Coronary artery (tissue), 2 donors: Measurements from ENCODE around the gene GNPDA1.

Experiments
- DNase-seq: peaks from one replicate; pipeline ENCODE4 v3.0.0-alpha.2; 2017; ENCODE audit warnings: low spot score
- H3K27ac ChIP-seq, 2 donors: fragments of 200-600 bp; sonication (generic); one replicate each; pipeline ENCODE4 v1.5.1; 2016 to 2019
- H3K4me3 ChIP-seq: fragments of 200-600 bp; sonication (generic); 2 replicates; pipeline ENCODE4 v1.5.1; 2016; ENCODE audit warnings: mild to moderate bottlenecking, moderate library complexity
- TF ChIP-seq, protein P1 (sequence below): fragments of 200-600 bp; sonication (generic); IDR thresholded peaks from one replicate; pipeline ENCODE4 v1.5.1; 2019; ENCODE audit warnings: antibody characterized with exemption

The GNPDA1 gene

DNA sequence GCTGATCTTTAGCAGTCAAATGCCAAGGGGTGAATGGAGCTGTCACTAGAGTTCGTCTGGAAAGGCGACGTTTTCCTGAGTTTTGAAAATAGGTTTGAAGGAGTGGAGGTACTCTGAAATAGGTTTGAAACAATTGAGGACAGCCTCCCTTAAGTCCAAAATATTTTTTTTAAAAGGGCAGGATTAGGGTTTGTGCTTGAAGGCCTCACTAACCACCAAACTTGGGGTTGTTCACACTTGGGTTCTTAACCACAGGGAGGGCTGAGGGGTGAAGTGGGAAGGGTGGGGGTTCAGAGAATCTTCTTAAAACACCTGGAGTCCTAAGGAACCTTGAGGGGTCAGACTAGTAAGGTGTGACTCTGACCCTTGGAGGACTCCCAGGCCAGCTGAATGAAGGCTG is 51.4 kb downstream of the GNPDA1 start:
- no peak overlapping the region for H3K4me3 ChIP-seq
- no peak for DNase-seq
- no peak overlapping the region for H3K27ac ChIP-seq
- TF ChIP-seq, protein P1, sequence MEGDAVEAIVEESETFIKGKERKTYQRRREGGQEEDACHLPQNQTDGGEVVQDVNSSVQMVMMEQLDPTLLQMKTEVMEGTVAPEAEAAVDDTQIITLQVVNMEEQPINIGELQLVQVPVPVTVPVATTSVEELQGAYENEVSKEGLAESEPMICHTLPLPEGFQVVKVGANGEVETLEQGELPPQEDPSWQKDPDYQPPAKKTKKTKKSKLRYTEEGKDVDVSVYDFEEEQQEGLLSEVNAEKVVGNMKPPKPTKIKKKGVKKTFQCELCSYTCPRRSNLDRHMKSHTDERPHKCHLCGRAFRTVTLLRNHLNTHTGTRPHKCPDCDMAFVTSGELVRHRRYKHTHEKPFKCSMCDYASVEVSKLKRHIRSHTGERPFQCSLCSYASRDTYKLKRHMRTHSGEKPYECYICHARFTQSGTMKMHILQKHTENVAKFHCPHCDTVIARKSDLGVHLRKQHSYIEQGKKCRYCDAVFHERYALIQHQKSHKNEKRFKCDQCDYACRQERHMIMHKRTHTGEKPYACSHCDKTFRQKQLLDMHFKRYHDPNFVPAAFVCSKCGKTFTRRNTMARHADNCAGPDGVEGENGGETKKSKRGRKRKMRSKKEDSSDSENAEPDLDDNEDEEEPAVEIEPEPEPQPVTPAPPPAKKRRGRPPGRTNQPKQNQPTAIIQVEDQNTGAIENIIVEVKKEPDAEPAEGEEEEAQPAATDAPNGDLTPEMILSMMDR = no peak

DNA sequence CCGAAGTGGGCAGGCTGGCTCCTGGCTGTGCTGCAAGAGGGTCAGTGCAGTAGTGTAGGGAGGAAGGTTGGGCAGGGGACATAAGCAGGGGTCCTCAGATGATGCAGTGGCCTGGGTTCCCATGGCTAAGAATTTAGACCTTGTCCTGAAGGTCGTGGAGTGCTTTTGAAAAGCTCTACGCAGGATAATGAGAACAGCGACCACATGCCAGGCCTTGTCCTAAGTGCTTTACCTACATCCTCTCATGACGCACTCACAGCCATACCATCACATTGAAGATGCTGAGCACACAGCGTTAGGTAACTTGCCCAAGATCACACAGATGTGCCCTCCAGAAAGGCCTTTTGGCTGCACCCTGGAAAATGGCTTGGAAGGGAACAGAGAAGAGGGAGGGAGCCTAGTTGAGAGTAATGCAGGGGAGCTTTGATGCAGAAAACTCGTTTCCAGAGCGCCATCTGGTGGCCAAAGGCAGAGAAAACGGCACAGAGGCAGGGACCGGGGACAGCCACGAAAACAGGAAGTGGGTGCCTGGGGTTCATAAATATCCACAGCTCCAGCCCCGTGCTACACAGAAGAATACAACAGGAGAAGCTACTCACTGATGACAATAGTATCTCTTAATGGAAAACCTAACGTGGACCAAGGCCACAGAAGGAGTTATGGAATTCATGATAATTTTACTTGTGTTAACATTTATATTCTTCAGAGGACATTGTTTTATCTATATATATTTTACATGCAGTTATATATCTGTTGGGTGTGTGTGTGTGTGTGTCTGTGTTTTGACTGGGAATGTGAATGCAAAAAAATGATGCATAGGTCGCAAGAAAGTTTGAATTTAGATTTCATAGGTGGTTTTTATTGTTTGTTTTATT is 52.1 kb downstream of the GNPDA1 start:
- Histone ChIP-seq H3K4me3 (no peak overlapping the region), H3K27ac (peak overlapping the region in 1 of 2 donors; percentile 42)
- TF ChIP-seq, protein P1 = peak; percentile 55
- DNase-seq = peak; percentile 87

DNA sequence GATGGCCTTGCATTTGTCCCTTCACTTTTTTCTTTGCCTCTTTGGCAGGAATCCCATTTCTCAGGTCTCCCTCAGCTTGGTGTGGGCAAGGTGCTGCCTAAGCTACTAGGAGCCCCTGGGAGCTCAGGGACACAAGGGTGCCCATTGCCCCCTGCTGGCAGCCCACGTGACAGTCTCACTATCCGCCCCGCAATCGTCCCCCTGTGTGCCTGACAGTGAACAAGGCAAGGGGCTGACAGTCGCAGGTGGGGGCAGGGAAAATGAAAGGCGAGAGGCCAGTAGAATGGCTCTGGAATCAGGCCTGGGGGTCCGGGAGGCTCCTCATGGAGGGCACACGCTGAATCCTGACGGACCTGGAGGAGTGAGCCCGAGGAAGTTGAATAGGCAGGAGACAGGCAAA is 52.8 kb downstream of the GNPDA1 start:
- peak overlapping the region in 1 of 2 donors; percentile 10 for H3K27ac ChIP-seq
- DNase-seq = no peak

DNA sequence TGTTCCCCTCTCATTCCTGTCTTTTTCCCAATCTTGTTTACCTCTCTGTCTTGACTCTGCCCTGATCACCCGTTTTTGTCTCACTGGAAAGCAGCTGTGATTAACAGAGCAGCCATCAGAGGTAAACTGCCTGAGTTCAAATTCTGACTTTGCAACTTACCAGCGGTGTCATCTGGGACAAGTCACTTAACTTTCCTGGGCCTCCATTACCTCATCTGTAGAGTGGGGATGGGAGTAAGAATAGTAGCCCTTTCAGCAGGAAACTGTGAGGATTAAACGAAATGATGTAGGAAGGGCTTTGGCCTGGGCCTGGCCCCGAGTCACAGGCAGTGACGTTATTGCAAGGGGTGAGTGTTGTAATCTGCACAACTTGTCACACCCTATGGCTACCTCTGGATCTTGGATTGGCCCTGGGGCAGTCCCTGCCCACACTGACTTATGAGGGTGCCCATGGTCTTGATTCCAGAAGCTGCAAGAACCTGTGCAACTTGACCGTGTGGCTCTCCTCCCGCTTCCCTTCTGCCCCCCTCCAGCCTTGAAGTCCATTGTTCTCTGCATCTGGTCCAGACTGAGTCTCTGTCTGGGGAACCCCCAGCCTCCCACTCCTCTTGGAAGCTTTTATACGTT is 54.2 kb downstream of the GNPDA1 start:
- H3K27ac ChIP-seq = peak overlapping the region in 1 of 2 donors; percentile 72
- H3K4me3 ChIP-seq = peak overlapping the region; percentile 32
- TF ChIP-seq, protein P1 = no peak
- DNase-seq = no peak

More for the DNA sequence above, 52.8 kb downstream of the GNPDA1 start:
- TF ChIP-seq, protein P1 = no peak
- no peak overlapping the region for H3K4me3 ChIP-seq

DNA sequence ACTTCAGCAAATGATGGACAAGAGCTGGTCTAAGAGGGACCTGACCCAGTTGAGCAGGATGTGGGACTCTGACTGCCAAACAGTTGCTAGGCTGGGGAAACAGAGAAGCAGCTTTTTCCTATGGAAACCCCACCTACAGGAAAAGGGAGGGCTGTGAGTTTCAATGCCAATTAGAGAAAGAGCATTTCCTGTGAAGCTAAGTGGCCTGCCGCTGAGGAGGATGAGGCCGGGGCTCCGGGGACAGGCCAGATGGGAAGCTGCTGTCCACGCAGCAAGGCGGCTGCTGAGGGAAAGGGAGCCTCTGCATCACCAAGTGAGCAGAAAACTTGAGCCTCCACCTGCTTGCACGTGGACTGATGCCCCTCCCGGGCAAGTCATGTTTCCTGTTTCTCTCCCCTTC is 54.7 kb downstream of the GNPDA1 start, which contains the start of gene PCDH12:
Gene PCDH12, minus strand, starts transcription at position 90 of the 400 bp plus-strand sequence. CDS start 351 bp downstream, outside the sequence.
- no peak for DNase-seq
- peak within 1 kb of the TSS; percentile 57 for H3K4me3 ChIP-seq
- TF ChIP-seq, protein P1 = no peak
- peak within 1 kb of the TSS in 1 of 2 donors; percentile 72 for H3K27ac ChIP-seq

DNA sequence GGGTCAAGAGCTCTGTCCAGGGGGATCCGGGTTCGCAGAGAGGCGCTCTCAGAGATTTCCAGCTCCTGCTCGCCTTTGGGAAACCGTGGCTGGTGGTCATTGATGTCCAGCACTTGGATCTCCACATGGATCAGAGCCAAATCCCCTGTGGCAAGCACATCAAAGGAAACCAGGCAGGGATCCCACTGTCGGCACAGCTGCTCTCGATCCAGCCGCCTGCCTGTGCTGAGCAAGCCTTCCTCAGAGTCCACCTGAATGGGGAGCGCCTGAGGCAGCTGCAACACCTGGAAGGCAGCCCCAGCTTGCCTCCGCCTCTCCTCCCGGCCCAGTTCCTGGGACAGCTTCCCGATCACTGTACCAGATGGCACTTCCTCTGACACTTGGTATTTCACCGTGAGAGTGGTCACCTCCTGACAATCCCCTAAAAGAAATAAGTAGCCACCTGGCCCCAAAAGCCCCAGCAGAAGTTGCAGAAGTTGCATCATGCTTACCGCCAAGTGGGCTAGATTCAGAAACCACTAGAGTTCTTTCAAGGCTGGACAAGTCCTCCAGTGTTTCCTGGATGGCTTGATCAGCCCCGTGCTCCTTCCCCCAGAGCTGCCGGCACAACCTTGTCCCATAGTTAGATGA is 55.3 kb downstream of the GNPDA1 start:
- TF ChIP-seq, protein P1 = no peak
- Histone ChIP-seq H3K27ac (peak overlapping the region in 1 of 2 donors; percentile 72), H3K4me3 (peak overlapping the region; percentile 57)
- no peak for DNase-seq
